Endodermal cell (in vitro differentiated cells): Measurements from ENCODE around the gene TPSAB1. TPM values are rescaled to one million over a fixed set of nuclear protein-coding genes. Genes with fewer than 3 reads are reported as not detected.

Source experiments
- DNase-seq: peaks from one replicate; pipeline ENCODE4 v3.0.0-alpha.2; 2017
- H3K27ac ChIP-seq: 2 replicates; pipeline ENCODE4 v1.5.1; 2013; ENCODE audit warnings: mild to moderate bottlenecking, low read depth, low read length, moderate library complexity
- H3K27me3 ChIP-seq: 2 replicates; pipeline ENCODE4 v1.6.1; 2013; ENCODE audit warnings: mild to moderate bottlenecking, low read length, moderate library complexity; ENCODE audit not compliant: insufficient read depth, control insufficient read depth, poor library complexity, severe bottlenecking
- H3K36me3 ChIP-seq: 2 replicates; pipeline ENCODE4 v1.7.0; 2013; ENCODE audit warnings: mild to moderate bottlenecking, low read length, moderate library complexity; ENCODE audit not compliant: control insufficient read depth, insufficient read depth
- H3K4me1 ChIP-seq: one replicate; pipeline ENCODE4 v1.7.0; 2013; ENCODE audit warnings: low read length; ENCODE audit not compliant: control insufficient read depth, insufficient read depth
- H3K4me3 ChIP-seq: 2 replicates; pipeline ENCODE4 v1.5.1; 2013; ENCODE audit warnings: mild to moderate bottlenecking, low read length, moderate library complexity
- H3K9ac ChIP-seq: 2 replicates; pipeline ENCODE4 v1.6.1; 2013; ENCODE audit warnings: mild to moderate bottlenecking, low read length, moderate library complexity; ENCODE audit not compliant: poor library complexity, severe bottlenecking; ENCODE audit errors: extremely low read depth
- H3K9me3 ChIP-seq: 2 replicates; pipeline ENCODE4 v1.6.1; 2013; ENCODE audit warnings: mild to moderate bottlenecking, low read length, moderate library complexity; ENCODE audit not compliant: control insufficient read depth
- H3K27ac Mint-ChIP-seq: 2 replicates; pipeline ENCODE4 v1.8.0; 2020; ENCODE audit warnings: mixed read lengths
- H3K27me3 Mint-ChIP-seq: 2 replicates; pipeline ENCODE4 v1.8.0; 2021; ENCODE audit warnings: mild to moderate bottlenecking, mixed read lengths; ENCODE audit not compliant: insufficient read depth
- H3K36me3 Mint-ChIP-seq: 2 replicates; pipeline ENCODE4 v1.8.0; 2020; ENCODE audit warnings: low read depth, mixed read lengths
- H3K4me1 Mint-ChIP-seq: 2 replicates; pipeline ENCODE4 v1.8.0; 2020; ENCODE audit warnings: mixed read lengths
- H3K4me3 Mint-ChIP-seq: 2 replicates; pipeline ENCODE4 v1.8.0; 2020; ENCODE audit warnings: mild to moderate bottlenecking, moderate library complexity, mixed read lengths
- H3K9me3 Mint-ChIP-seq: 2 replicates; pipeline ENCODE4 v1.8.0; 2020; ENCODE audit warnings: mild to moderate bottlenecking, mixed read lengths
- WGBS, 2 experiments: methylation state at CpG; one replicate each; pipeline versions ENCODE4 v1.1.5 to v1.1.7; 2013; ENCODE audit warnings: missing lambda C conversion rate in 2 of 2, mixed read lengths in 1 of 2; ENCODE audit not compliant: insufficient coverage in 1 of 2, insufficient read length in 1 of 2; 5-methylcytosine and 5-hydroxymethylcytosine counted together
- total RNA-seq, 2 donors: library from RNA; stranded (reverse); fragmentation: NEBNext Ultra II Directional in 1 of 2; extraction: Animal tissue kit (Norgen Biotek cat#: 25700) in 1 of 2; gene quantifications; 2 replicates in 1 of 2; 3 replicates in 1 of 2; pipeline ENCODE4 v1.2.1, GENCODE V29; 2021
- TF ChIP-seq, protein P1 (sequence below): fragments of 200-600 bp; sonication (generic); conservative IDR thresholded peaks from 2 replicates; pipeline ENCODE4 v1.5.0; 2021; ENCODE audit warnings: antibody characterized with exemption, mild to moderate bottlenecking

Gene TPSAB1
- total RNA-seq, 2 donors from 2014 or later, result not detected

- H3K36me3 ChIP-seq, result no peaks in the 10 kb centered on the region
- H3K27ac Mint-ChIP-seq, result no peak overlapping the region
- H3K4me3 ChIP-seq, result no peak overlapping the region
- TF ChIP-seq, protein P1, sequence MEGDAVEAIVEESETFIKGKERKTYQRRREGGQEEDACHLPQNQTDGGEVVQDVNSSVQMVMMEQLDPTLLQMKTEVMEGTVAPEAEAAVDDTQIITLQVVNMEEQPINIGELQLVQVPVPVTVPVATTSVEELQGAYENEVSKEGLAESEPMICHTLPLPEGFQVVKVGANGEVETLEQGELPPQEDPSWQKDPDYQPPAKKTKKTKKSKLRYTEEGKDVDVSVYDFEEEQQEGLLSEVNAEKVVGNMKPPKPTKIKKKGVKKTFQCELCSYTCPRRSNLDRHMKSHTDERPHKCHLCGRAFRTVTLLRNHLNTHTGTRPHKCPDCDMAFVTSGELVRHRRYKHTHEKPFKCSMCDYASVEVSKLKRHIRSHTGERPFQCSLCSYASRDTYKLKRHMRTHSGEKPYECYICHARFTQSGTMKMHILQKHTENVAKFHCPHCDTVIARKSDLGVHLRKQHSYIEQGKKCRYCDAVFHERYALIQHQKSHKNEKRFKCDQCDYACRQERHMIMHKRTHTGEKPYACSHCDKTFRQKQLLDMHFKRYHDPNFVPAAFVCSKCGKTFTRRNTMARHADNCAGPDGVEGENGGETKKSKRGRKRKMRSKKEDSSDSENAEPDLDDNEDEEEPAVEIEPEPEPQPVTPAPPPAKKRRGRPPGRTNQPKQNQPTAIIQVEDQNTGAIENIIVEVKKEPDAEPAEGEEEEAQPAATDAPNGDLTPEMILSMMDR, result no peak
- no peak overlapping the region for H3K4me3 Mint-ChIP-seq
- H3K9ac ChIP-seq, result no peak overlapping the region
- WGBS, 2 experiments, result 89% methylated on average over 6 to 17 of the region's 17 CpGs
- H3K27me3 ChIP-seq, result no peaks in the 10 kb centered on the region
- no peaks in the 10 kb centered on the region for H3K36me3 Mint-ChIP-seq
- DNase-seq, result no peak
- H3K27ac ChIP-seq, result no peak overlapping the region
- H3K27me3 Mint-ChIP-seq, result no peaks in the 10 kb centered on the region
- no peaks in the 10 kb centered on the region for H3K9me3 Mint-ChIP-seq
- no peaks in the 10 kb centered on the region for H3K9me3 ChIP-seq
- H3K4me1 ChIP-seq, result no peaks in the 10 kb centered on the region
- peaks cover 10% of the 10 kb centered on the region for H3K4me1 Mint-ChIP-seq
Measured at GRCh38 chr16:1282324-1282973, 41.9 kb downstream of the TPSAB1 start.

- no peak for DNase-seq
- WGBS, 2 experiments, result 64 to 77% methylated on average over 14 to 17 of the region's 17 CpGs
- H3K27ac Mint-ChIP-seq, result no peak overlapping the region
Measured at GRCh38 chr16:1283296-1283695, 42.8 kb downstream of the TPSAB1 start.

GRCh38 chr16:1283996-1284616 lies 43.6 kb downstream of the TPSAB1 start:
- TF ChIP-seq, protein P1, result no peak
- no peaks in the 10 kb centered on the region for H3K27me3 ChIP-seq
- no peak overlapping the region for H3K4me3 ChIP-seq
- WGBS, 2 experiments, result 86 to 93% methylated on average over 8 to 16 of the region's 16 CpGs
- H3K4me1 Mint-ChIP-seq, result peaks cover 8% of the 10 kb centered on the region
- no peak overlapping the region for H3K9ac ChIP-seq
- H3K9me3 Mint-ChIP-seq, result no peaks in the 10 kb centered on the region
- no peak overlapping the region for H3K27ac Mint-ChIP-seq
- H3K9me3 ChIP-seq, result no peaks in the 10 kb centered on the region
- no peak overlapping the region for H3K4me3 Mint-ChIP-seq
- peaks cover 8% of the 10 kb centered on the region for H3K27me3 Mint-ChIP-seq
- no peaks in the 10 kb centered on the region for H3K4me1 ChIP-seq
- H3K27ac ChIP-seq, result no peak overlapping the region
- no peaks in the 10 kb centered on the region for H3K36me3 Mint-ChIP-seq
- no peak for DNase-seq
- H3K36me3 ChIP-seq, result no peaks in the 10 kb centered on the region

More at GRCh38 chr16:1283296-1283695, 42.8 kb downstream of the TPSAB1 start:
- Mint-ChIP-seq H3K4me3 (no peak overlapping the region), H3K36me3 (no peaks in the 10 kb centered on the region), H3K4me1 (peaks cover 8% of the 10 kb centered on the region), H3K9me3 (no peaks in the 10 kb centered on the region), H3K27me3 (peaks cover 6% of the 10 kb centered on the region)
- Histone ChIP-seq H3K36me3 (no peaks in the 10 kb centered on the region), H3K9ac (no peak overlapping the region), H3K27me3 (no peaks in the 10 kb centered on the region), H3K4me1 (no peaks in the 10 kb centered on the region), H3K9me3 (no peaks in the 10 kb centered on the region), H3K4me3 (no peak overlapping the region), H3K27ac (no peak overlapping the region)
- TF ChIP-seq, protein P1, result no peak
